ENCODE results near the gene NOL7. TPM values are rescaled to one million over a fixed set of nuclear protein-coding genes. Genes with fewer than 3 reads are reported as not detected.

Gene NOL7
- total and polyA plus RNA-seq, 2 experiments from 2014 or later = 97.2 to 251 TPM

DNA sequence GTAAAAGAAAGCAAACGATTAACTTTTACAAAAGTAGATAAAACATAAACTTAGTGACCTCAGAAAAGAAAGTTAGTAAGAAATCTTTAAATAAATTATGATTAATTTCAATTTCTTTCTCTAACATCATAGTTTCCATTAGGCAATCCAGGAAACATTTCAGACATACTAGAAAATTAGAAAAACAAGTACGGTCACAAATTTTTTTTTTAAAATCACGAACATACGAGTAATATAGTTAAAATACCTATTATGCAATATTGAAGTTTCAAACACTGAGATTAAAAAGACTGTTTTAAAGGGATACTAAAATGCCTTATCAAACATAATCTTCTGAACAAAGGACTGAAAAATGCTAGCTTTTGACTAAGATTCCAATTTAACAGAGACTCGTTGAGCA lies 26.2 kb downstream of the NOL7 start:
- H3F3A ChIP-seq (replicated peaks; ENCODE audit: low read depth) = no peaks in the 10 kb centered on the region
- Mint-ChIP-seq H3K4me1 (peaks cover 35% of the 10 kb centered on the region), H3K4me3 (no peak overlapping the region), H3K27me3 (ENCODE audit: insufficient read depth, low read depth, poor library complexity) (peaks cover 5% of the 10 kb centered on the region), H3K9me3 (no peaks in the 10 kb centered on the region), H3K27ac (no peak overlapping the region), H3K36me3 (ENCODE audit: low read depth) (peaks cover 10% of the 10 kb centered on the region; the same call in 2 of the 3 replicates)
- TF ChIP-seq, protein P1, sequence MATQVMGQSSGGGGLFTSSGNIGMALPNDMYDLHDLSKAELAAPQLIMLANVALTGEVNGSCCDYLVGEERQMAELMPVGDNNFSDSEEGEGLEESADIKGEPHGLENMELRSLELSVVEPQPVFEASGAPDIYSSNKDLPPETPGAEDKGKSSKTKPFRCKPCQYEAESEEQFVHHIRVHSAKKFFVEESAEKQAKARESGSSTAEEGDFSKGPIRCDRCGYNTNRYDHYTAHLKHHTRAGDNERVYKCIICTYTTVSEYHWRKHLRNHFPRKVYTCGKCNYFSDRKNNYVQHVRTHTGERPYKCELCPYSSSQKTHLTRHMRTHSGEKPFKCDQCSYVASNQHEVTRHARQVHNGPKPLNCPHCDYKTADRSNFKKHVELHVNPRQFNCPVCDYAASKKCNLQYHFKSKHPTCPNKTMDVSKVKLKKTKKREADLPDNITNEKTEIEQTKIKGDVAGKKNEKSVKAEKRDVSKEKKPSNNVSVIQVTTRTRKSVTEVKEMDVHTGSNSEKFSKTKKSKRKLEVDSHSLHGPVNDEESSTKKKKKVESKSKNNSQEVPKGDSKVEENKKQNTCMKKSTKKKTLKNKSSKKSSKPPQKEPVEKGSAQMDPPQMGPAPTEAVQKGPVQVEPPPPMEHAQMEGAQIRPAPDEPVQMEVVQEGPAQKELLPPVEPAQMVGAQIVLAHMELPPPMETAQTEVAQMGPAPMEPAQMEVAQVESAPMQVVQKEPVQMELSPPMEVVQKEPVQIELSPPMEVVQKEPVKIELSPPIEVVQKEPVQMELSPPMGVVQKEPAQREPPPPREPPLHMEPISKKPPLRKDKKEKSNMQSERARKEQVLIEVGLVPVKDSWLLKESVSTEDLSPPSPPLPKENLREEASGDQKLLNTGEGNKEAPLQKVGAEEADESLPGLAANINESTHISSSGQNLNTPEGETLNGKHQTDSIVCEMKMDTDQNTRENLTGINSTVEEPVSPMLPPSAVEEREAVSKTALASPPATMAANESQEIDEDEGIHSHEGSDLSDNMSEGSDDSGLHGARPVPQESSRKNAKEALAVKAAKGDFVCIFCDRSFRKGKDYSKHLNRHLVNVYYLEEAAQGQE (IDR thresholded peaks at IDR 0.05; ENCODE audit: unreplicated experiment) = no peak
- no peak for TF ChIP-seq JUNB (IDR thresholded peaks at IDR 0.05; ENCODE audit: unreplicated experiment)
- TF ChIP-seq, protein P2, sequence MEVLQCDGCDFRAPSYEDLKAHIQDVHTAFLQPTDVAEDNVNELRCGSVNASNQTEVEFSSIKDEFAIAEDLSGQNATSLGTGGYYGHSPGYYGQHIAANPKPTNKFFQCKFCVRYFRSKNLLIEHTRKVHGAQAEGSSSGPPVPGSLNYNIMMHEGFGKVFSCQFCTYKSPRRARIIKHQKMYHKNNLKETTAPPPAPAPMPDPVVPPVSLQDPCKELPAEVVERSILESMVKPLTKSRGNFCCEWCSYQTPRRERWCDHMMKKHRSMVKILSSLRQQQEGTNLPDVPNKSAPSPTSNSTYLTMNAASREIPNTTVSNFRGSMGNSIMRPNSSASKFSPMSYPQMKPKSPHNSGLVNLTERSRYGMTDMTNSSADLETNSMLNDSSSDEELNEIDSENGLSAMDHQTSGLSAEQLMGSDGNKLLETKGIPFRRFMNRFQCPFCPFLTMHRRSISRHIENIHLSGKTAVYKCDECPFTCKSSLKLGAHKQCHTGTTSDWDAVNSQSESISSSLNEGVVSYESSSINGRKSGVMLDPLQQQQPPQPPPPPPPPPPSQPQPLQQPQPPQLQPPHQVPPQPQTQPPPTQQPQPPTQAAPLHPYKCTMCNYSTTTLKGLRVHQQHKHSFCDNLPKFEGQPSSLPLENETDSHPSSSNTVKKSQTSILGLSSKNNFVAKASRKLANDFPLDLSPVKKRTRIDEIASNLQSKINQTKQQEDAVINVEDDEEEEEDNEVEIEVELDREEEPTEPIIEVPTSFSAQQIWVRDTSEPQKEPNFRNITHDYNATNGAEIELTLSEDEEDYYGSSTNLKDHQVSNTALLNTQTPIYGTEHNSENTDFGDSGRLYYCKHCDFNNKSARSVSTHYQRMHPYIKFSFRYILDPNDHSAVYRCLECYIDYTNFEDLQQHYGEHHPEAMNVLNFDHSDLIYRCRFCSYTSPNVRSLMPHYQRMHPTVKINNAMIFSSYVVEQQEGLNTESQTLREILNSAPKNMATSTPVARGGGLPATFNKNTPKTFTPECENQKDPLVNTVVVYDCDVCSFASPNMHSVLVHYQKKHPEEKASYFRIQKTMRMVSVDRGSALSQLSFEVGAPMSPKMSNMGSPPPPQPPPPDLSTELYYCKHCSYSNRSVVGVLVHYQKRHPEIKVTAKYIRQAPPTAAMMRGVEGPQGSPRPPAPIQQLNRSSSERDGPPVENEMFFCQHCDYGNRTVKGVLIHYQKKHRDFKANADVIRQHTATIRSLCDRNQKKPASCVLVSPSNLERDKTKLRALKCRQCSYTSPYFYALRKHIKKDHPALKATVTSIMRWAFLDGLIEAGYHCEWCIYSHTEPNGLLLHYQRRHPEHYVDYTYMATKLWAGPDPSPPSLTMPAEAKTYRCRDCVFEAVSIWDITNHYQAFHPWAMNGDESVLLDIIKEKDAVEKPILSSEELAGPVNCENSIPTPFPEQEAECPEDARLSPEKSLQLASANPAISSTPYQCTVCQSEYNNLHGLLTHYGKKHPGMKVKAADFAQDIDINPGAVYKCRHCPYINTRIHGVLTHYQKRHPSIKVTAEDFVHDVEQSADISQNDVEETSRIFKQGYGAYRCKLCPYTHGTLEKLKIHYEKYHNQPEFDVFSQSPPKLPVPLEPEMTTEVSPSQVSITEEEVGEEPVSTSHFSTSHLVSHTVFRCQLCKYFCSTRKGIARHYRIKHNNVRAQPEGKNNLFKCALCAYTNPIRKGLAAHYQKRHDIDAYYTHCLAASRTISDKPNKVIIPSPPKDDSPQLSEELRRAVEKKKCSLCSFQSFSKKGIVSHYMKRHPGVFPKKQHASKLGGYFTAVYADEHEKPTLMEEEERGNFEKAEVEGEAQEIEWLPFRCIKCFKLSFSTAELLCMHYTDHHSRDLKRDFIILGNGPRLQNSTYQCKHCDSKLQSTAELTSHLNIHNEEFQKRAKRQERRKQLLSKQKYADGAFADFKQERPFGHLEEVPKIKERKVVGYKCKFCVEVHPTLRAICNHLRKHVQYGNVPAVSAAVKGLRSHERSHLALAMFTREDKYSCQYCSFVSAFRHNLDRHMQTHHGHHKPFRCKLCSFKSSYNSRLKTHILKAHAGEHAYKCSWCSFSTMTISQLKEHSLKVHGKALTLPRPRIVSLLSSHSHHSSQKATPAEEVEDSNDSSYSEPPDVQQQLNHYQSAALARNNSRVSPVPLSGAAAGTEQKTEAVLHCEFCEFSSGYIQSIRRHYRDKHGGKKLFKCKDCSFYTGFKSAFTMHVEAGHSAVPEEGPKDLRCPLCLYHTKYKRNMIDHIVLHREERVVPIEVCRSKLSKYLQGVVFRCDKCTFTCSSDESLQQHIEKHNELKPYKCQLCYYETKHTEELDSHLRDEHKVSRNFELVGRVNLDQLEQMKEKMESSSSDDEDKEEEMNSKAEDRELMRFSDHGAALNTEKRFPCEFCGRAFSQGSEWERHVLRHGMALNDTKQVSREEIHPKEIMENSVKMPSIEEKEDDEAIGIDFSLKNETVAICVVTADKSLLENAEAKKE (CRISPR knock-in tag; IDR thresholded peaks at IDR 0.05) = no peak
- no peak for TF ChIP-seq ETS1 (IDR thresholded peaks at IDR 0.05)
- no peak for TF ChIP-seq EZH2phosphoT487 (IDR thresholded peaks at IDR 0.05; ENCODE audit: unreplicated experiment)
- TF ChIP-seq EZH2 (IDR thresholded peaks at IDR 0.05; ENCODE audit: low read depth, unreplicated experiment) = no peak
- TF ChIP-seq ZNF331 (CRISPR knock-in tag; IDR thresholded peaks at IDR 0.05; ENCODE audit: low read depth) = no peak
- TF ChIP-seq, protein P3, sequence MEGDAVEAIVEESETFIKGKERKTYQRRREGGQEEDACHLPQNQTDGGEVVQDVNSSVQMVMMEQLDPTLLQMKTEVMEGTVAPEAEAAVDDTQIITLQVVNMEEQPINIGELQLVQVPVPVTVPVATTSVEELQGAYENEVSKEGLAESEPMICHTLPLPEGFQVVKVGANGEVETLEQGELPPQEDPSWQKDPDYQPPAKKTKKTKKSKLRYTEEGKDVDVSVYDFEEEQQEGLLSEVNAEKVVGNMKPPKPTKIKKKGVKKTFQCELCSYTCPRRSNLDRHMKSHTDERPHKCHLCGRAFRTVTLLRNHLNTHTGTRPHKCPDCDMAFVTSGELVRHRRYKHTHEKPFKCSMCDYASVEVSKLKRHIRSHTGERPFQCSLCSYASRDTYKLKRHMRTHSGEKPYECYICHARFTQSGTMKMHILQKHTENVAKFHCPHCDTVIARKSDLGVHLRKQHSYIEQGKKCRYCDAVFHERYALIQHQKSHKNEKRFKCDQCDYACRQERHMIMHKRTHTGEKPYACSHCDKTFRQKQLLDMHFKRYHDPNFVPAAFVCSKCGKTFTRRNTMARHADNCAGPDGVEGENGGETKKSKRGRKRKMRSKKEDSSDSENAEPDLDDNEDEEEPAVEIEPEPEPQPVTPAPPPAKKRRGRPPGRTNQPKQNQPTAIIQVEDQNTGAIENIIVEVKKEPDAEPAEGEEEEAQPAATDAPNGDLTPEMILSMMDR (conservative IDR thresholded peaks at IDR 0.05; ENCODE audit: low read depth in 2 of 2) = no peak
- TF ChIP-seq STAT1 (IDR thresholded peaks at IDR 0.05; ENCODE audit: unreplicated experiment) = no peak
- TF ChIP-seq POLR2AphosphoS5 (IDR thresholded peaks at IDR 0.05; ENCODE audit: low read depth) = no peak
- no peak for TF ChIP-seq NANOG (IDR thresholded peaks at IDR 0.05; ENCODE audit: borderline replicate concordance)
- TF ChIP-seq ZNF114 (CRISPR knock-in tag; IDR thresholded peaks at IDR 0.05) = no peak
- TF ChIP-seq CREB1 (CRISPR knock-in tag; IDR thresholded peaks at IDR 0.05; ENCODE audit: low read depth) = no peak
- H3K4me1 ChIP-seq (ENCODE audit: insufficient read depth) = peaks cover 44% of the 10 kb centered on the region
- ATAC-seq (no peak), DNase-seq (ENCODE audit: low spot score) (no peak)
- H3K27me3 ChIP-seq (ENCODE audit: insufficient read depth) = no peaks in the 10 kb centered on the region
- H3K79me2 ChIP-seq (replicated peaks; ENCODE audit: insufficient read depth) = no peaks in the 10 kb centered on the region
- H3K4me3 ChIP-seq = no peak overlapping the region
- no peak overlapping the region for H3K4me2 ChIP-seq
- no peaks in the 10 kb centered on the region for H3K36me3 ChIP-seq (ENCODE audit: insufficient read depth)
- H2AFZ ChIP-seq = no peak overlapping the region
- no peak overlapping the region for H3K27ac ChIP-seq (ENCODE audit: low read depth)
- H4K20me1 ChIP-seq (replicated peaks; ENCODE audit: insufficient read depth) = no peaks in the 10 kb centered on the region
- H3K9me2 ChIP-seq (ENCODE audit: insufficient read depth) = no peaks in the 10 kb centered on the region
